DOHH2 (cell line): ENCODE results near the gene HHATL.

ENCODE experiments used
- CTCF ChIP-seq: fragments of 200-600 bp; sonication (generic); IDR thresholded peaks from one replicate; pipeline ENCODE4 v1.5.1; 2014; ENCODE audit warnings: antibody characterized with exemption, mild to moderate bottlenecking, low read depth, low read length; ENCODE audit not compliant: poor library complexity, severe bottlenecking
- EZH2phosphoT487 ChIP-seq: fragments of 200-600 bp; sonication (generic); IDR thresholded peaks from 2 replicates; pipeline ENCODE4 v1.6.1; 2017; ENCODE audit warnings: borderline replicate concordance, mild to moderate bottlenecking, antibody characterized with exemption, low read length, moderate library complexity, mixed read lengths

- no peak for TF ChIP-seq CTCF
- TF ChIP-seq EZH2phosphoT487, result no peak
These were observed 28.5 kb downstream of the HHATL start for GRCh38 chr3:42674146-42674545.
